Small intestine (tissue), 7 donors: ENCODE measurements around the gene ACOX3. TPM values are rescaled to one million over a fixed set of nuclear protein-coding genes. Genes with fewer than 3 reads are reported as not detected.

Experiments
- DNase-seq, 2 donors: peaks; one replicate each; pipeline versions ENCODE4 v3.0.0 to v3.0.0-alpha.2; 2013
- FAIRE-seq: peaks from 2 replicates; lab custom pipeline; 2012; peaks lifted over from hg19 to GRCh38; lab: Jason Lieb, UNC
- H3K27ac ChIP-seq, 3 donors: one replicate each; pipeline ENCODE4 v1.5.1; 2013; ENCODE audit warnings: low read length in 2 of 3, mild to moderate bottlenecking in 2 of 3, control low read depth in 1 of 3, inconsistent platforms in 1 of 3, low read depth in 1 of 3, moderate library complexity in 1 of 3
- H3K27me3 ChIP-seq, 3 donors: one replicate each; pipeline ENCODE4 v1.6.1; 2013; ENCODE audit warnings: low read length in 3 of 3, inconsistent platforms in 1 of 3; ENCODE audit not compliant: control insufficient read depth in 3 of 3, insufficient read depth in 3 of 3
- H3K36me3 ChIP-seq, 3 donors: one replicate each; pipeline ENCODE4 v1.6.1; 2013; ENCODE audit warnings: low read length in 3 of 3, inconsistent platforms in 1 of 3, low read depth in 1 of 3, mild to moderate bottlenecking in 1 of 3, moderate library complexity in 1 of 3; ENCODE audit not compliant: control insufficient read depth in 3 of 3, insufficient read depth in 2 of 3
- H3K4me1 ChIP-seq, 3 donors: one replicate each; pipeline ENCODE4 v1.6.1; 2013; ENCODE audit warnings: low read length in 2 of 3, inconsistent platforms in 1 of 3, low read depth in 1 of 3, mild to moderate bottlenecking in 1 of 3, moderate library complexity in 1 of 3; ENCODE audit not compliant: control insufficient read depth in 3 of 3, insufficient read depth in 2 of 3
- H3K4me3 ChIP-seq, 3 donors: one replicate each; pipeline ENCODE4 v1.5.1; 2013; ENCODE audit warnings: low read length in 3 of 3, control low read depth in 1 of 3, inconsistent platforms in 1 of 3, low read depth in 1 of 3, mild to moderate bottlenecking in 1 of 3, moderate library complexity in 1 of 3
- H3K9me3 ChIP-seq, 2 donors: one replicate each; pipeline ENCODE4 v1.6.1; 2013; ENCODE audit warnings: low read depth in 1 of 2, low read length in 1 of 2; ENCODE audit not compliant: control insufficient read depth in 2 of 2, insufficient read depth in 1 of 2
- WGBS, 3 donors: extraction: QIAGEN DNeasy Blood & Tissue Kit; methylation state at CpG; one replicate each; pipeline ENCODE4 v1.1.7; 2013; 5-methylcytosine and 5-hydroxymethylcytosine counted together
- polyA plus RNA-seq, 4 donors: library from polyadenylated mRNA; stranded (reverse) in 3 of 4; unstranded in 1 of 4; fragments of 200-250 nt in 3 of 4; fragments of 120-200 nt in 1 of 4; gene quantifications; one replicate each; pipeline versions ENCODE4 v1.2.1 to v1.2.3, GENCODE V29; 2013
- donor health status: healthy with polysubstance abuse.
- donor health status: control.
- donor health status: control.
- donor health status: Bipolar disorder and iron deficiency.
- donor health status: healthy.

Gene ACOX3
- polyA plus RNA-seq, 4 donors = 15.2 to 31.1 (median 23.6) TPM

DNA sequence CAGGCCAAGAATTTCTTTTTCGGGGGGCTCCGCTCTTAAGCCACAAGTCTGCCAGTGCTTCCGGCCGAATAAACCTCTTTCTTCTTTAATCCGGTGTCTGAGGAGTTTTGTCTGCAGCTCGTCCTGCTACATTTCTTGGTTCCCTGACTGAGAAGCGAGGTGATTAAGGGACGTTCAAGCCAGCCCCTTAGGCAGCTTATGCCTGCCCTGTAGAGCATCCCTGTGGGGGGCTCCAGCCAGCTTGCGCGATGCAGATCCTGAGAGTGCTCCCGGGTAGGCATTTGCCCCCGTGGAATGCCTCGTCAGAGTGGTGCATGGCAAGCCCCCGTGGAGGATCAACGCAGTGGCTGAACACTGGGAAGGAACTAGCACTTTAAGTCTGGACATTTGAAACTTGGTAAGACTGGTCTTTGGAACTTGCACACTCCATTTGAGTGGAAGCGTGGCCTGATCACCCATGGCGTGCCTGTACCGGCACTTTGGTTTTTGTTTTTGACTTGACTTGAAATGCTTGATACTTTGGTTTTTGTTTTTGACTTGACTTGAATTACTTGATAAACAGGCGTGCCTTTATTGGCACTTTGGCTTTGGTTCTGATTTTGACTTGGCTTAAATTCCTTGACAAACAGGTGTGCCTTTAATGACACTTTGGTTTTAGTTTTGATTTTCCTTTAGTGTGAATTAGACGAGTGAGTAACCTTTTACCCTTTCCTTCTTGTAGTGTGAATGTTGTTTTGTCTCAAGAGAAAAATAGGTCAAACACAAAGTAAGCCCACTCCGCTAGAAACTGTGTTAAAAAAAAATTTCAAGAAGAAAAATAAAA is 6.1 kb downstream of the ACOX3 start:
- Histone ChIP-seq H3K4me3 (no peak overlapping the region), H3K36me3 (peaks cover 0 to 7% (median 0%) of the 10 kb centered on the region in 3 donors), H3K27me3 (no peaks in the 10 kb centered on the region), H3K4me1 (peaks cover 3 to 31% (median 10%) of the 10 kb centered on the region in 3 donors), H3K27ac (peak overlapping the region in 2 of 3 donors; percentile 22 to 25), H3K9me3 (no peaks in the 10 kb centered on the region)
- FAIRE-seq = no peak
- 57 to 71% (median 65%) methylated on average over 21 of the region's 21 CpGs for WGBS, 3 donors
- DNase-seq = peak in 1 of 2 donors; percentile 53

DNA sequence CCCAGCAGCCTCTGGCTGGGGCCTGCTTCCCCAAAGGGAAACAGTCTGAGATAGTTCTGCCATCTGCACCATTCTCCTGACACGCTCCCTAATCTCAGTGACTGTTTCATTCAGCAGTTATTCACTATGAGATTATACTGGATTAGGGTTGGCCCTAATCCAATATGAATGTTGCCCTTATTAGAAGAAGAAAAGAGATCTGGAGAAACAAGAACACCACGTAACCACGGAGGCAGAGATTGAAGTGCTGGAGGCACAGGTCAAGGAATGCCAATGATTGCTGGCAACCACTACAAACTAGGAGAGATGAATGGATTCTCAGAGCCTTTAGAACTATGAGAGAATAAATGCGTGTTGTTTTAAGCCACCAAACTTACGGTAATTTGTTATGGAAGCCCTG is 7.4 kb downstream of the ACOX3 start:
- FAIRE-seq (no peak), DNase-seq (no peak)
- Histone ChIP-seq H3K27me3 (no peaks in the 10 kb centered on the region), H3K4me1 (peaks cover 3 to 21% (median 17%) of the 10 kb centered on the region in 3 donors), H3K36me3 (peaks cover 0 to 7% (median 0%) of the 10 kb centered on the region in 3 donors), H3K9me3 (no peaks in the 10 kb centered on the region), H3K4me3 (no peak overlapping the region), H3K27ac (no peak overlapping the region)
- WGBS, 3 donors = 78 to 87% (median 79%) methylated on average over 5 of the region's 5 CpGs

DNA sequence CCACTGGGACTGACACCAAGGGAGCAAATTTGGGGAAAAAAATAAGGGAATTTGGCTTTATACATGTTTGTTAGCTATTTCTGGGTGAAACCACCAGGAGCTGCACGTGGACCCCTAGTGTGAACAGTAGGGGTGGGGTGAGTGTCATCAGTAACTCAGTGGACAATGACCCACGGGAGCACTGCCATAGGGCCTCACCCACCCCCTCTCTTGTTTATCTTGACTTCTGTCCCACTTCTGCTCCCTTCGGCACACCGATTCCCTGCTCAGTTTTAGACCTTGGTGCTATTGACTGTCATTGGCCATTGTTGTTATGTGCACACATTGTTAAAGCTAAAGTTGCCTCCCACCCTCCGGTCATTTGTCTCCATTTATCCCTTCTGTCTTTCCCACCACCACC is 9.0 kb downstream of the ACOX3 start:
- Histone ChIP-seq H3K4me3 (no peak overlapping the region), H3K36me3 (peaks cover 0 to 7% (median 0%) of the 10 kb centered on the region in 3 donors), H3K9me3 (no peaks in the 10 kb centered on the region), H3K27ac (no peak overlapping the region), H3K4me1 (peaks cover 0 to 21% (median 17%) of the 10 kb centered on the region in 3 donors), H3K27me3 (no peaks in the 10 kb centered on the region)
- WGBS, 3 donors = 82 to 89% (median 85%) methylated on average over 5 of the region's 5 CpGs
- DNase-seq = no peak
- no peak for FAIRE-seq

DNA sequence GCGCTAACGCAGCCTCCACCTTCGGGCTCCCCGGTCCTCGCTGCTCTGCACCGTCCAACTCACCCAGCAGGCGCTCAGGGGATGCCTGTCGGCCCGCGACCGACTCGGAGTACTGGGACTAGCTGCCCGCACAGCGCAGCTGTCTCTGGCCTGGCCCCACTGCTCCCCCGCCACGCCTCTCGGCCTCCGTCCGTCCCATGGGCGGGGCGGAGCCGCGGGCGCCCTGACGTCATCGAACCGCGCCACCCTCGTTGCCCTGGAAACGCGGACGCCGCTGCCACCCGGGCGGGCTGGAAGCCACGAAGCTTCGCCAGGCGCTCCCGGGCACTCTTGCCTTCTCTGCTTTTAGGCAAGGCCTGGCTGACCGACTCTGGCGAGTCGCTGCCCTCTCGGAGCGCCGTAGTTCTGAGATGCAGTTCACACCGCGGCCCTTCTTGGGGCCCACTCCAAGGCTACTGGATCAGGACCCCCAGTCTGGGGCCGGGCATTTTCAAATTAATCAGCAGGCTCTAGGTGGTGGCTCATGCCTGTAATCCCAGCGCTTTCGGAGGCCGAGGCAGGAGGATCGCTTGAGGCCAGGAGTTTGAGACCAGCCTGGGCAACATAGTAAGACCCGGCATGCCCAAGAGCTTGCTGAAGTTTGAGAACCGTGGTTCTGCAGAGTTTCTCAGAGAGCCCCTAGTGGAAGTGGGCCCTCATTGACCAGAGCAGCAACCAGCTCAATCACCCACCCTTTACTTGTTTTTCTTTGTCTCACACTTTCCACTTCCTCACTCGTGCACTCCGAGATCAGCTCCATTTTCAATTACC is 12.0 kb downstream of the ACOX3 start:
- H3K36me3 ChIP-seq = peaks cover 0 to 7% (median 0%) of the 10 kb centered on the region in 3 donors
- FAIRE-seq (no peak), DNase-seq (peak; percentile 83 to 96)
- H3K27ac ChIP-seq = peak overlapping the region; percentile 25 to 88 (median 87)
- WGBS, 3 donors = 1 to 2% (median 2%) methylated on average over 49 to 56 of the region's 56 CpGs
- H3K9me3 ChIP-seq = no peaks in the 10 kb centered on the region
- no peaks in the 10 kb centered on the region for H3K27me3 ChIP-seq
- peak overlapping the region; percentile 71 to 93 (median 84) for H3K4me3 ChIP-seq
- peaks cover 0 to 10% (median 6%) of the 10 kb centered on the region in 3 donors for H3K4me1 ChIP-seq

DNA sequence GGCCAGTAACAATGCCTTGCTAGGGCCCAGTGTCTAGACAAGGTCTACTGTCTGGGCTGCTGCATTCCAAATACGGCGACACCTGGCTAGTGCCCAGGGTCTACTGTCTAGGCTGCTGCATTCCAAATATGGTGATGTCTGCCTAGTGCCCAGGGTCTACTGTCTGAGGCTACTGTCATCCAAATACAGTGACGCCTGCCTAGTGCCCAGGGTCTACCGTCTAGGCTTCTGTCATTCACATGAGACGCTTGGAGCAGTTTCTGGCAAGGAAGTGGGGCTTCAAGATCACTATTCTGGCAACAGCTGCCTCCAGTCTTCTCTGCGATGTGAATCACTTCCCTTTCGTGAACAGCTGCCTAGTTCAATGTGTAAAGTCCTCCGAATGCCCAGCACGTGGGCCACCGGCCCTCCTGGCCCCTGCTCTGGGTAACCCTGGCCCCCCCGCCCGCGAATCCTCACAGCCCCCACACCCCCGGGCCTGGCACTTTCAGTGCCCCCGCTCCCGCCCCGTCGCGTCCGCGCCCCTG is 12.7 kb downstream of the ACOX3 start:
- Histone ChIP-seq H3K9me3 (no peaks in the 10 kb centered on the region), H3K27me3 (no peaks in the 10 kb centered on the region), H3K27ac (peak overlapping the region; percentile 25 to 88 (median 87)), H3K36me3 (peaks cover 0 to 8% (median 0%) of the 10 kb centered on the region in 3 donors), H3K4me3 (peak overlapping the region; percentile 71 to 93 (median 84)), H3K4me1 (peaks cover 0 to 10% (median 6%) of the 10 kb centered on the region in 3 donors)
- 1 to 2% (median 2%) methylated on average over 16 to 21 of the region's 21 CpGs for WGBS, 3 donors
- peak in 1 of 2 donors; percentile 27 for DNase-seq
- no peak for FAIRE-seq

DNA sequence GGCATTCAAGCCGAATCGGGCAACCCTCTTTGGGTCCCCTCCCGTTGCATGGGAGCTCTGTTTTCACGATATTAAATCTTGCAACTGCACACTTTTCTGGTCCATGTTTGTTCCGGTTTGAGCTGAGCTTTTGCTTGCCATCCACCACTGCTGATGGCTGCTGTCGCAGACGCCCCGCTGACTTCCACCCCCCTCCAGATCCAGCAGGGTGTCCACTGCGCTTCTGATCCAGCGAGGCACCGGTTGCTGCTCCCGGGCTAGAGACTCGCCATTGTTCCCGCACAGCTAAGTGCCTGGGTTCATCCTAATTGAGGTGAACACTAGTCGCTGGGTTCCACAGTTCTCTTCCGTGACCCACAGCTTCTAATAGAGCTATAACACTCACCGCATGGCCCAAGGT is 13.3 kb downstream of the ACOX3 start:
- Histone ChIP-seq H3K4me3 (peak overlapping the region in 2 of 3 donors; percentile 71 to 84), H3K9me3 (no peaks in the 10 kb centered on the region), H3K4me1 (peaks cover 0 to 10% (median 6%) of the 10 kb centered on the region in 3 donors), H3K27me3 (no peaks in the 10 kb centered on the region), H3K27ac (peak overlapping the region in 1 of 3 donors; percentile 87), H3K36me3 (peaks cover 0 to 8% (median 0%) of the 10 kb centered on the region in 3 donors)
- FAIRE-seq (no peak), DNase-seq (no peak)
- WGBS, 3 donors = 81 to 85% (median 83%) methylated on average over 17 of the region's 17 CpGs

DNA sequence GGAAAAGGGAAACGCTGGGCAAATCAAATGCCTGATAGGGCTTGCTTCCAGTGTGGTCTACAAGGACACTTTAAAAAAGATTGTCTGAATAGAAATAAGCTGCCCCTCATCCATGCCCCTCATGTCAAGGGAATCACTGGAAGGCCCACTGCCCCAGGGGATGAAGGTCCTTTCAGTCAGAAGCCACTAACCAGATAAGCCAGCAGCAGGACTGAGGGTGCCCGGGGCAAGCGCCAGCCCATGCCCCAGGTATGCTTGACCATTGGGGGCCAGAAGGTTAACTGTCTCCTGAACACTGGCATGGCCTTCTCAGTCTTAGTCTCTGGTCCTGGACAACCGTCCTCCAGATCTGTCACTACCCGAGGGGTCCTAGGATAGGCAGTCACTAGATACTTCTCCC is 17.7 kb downstream of the ACOX3 start:
- Histone ChIP-seq H3K4me3 (no peak overlapping the region), H3K9me3 (no peaks in the 10 kb centered on the region), H3K4me1 (peaks cover 0 to 9% (median 0%) of the 10 kb centered on the region in 3 donors), H3K27ac (no peak overlapping the region), H3K27me3 (no peaks in the 10 kb centered on the region), H3K36me3 (peaks cover 0 to 5% (median 0%) of the 10 kb centered on the region in 3 donors)
- no peak for FAIRE-seq
- WGBS, 3 donors = 93 to 98% (median 93%) methylated on average over 5 of the region's 5 CpGs
- no peak for DNase-seq

DNA sequence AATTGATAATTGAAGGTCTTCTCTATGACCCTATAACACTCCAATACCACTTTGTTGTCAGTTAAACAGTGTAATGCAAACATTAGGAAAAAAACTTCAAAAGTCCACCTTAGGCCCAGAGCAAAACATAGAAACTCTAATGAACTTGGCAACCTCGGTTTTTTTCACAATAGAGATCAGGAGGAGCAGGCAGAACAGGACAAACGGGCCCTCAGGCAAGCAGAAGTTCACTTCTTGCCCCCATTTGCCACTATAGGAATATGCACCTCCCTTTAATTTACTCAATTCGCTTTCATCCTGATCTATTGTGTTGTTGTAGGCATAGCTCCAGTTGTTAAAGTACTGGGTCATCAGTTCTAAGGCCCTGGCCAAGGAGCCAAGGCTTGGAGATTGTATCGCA is 18.2 kb downstream of the ACOX3 start:
- Histone ChIP-seq H3K27ac (no peak overlapping the region), H3K9me3 (no peaks in the 10 kb centered on the region), H3K36me3 (peaks cover 0 to 6% (median 0%) of the 10 kb centered on the region in 3 donors), H3K27me3 (no peaks in the 10 kb centered on the region), H3K4me1 (peaks cover 0 to 4% (median 0%) of the 10 kb centered on the region in 3 donors), H3K4me3 (no peak overlapping the region)
- WGBS, 3 donors = 58 to 76% (median 65%) methylated on average over 4 of the region's 4 CpGs
- DNase-seq = no peak
- no peak for FAIRE-seq
